IMR-90 (cell line): ENCODE data around the gene GPR39. TPM values are rescaled to one million over a fixed set of nuclear protein-coding genes. Genes with fewer than 3 reads are reported as not detected.

Experiments used
- ATAC-seq: fragments of 200-7000 bp; cut with Tn5 transposase; 2 replicates; pipeline ENCODE4 v1.9.1; 2020; ENCODE audit warnings: low read depth, mild to moderate bottlenecking, moderate library complexity
- BruUV-seq: library from RNA; stranded (reverse); fragments of 400-500 nt; replicated peaks from 2 replicates; lab custom pipeline; 2021; lab: Mats Ljungman, UMichigan
- CTCF ChIA-PET: fragments of 300-600 bp; formaldehyde crosslinking; extraction: SDS; loops from one replicate; lab custom pipeline; 2021; ENCODE audit warnings: antibody characterized with exemption; lab: Yijun Ruan, JAX
- POLR2A ChIA-PET: fragments of 300-600 bp; sonication (Branson Sonifier 250); formaldehyde crosslinking; loops from one replicate; lab custom pipeline; 2022; ENCODE audit warnings: antibody characterized with exemption; ENCODE audit not compliant: unreplicated experiment; lab: Charles Lee
- DNase-seq: peaks from one replicate; pipeline ENCODE4 v3.0.0; 2013
- H2AFZ ChIP-seq: replicated peaks from 2 replicates; pipeline ENCODE3; 2013; ENCODE audit warnings: low read length, mild to moderate bottlenecking; ENCODE audit not compliant: poor library complexity
- H2AK5ac ChIP-seq: 2 replicates; pipeline ENCODE4 v1.6.1; 2013; ENCODE audit warnings: low read depth, low read length, inconsistent platforms
- H2AK9ac ChIP-seq: replicated peaks from 2 replicates; pipeline ENCODE3; 2013; ENCODE audit warnings: mild to moderate bottlenecking, low read depth, low read length, moderate library complexity; ENCODE audit not compliant: poor library complexity
- H2BK120ac ChIP-seq: 2 replicates; pipeline ENCODE4 v1.6.1; 2013; ENCODE audit warnings: low read depth, low read length, inconsistent platforms
- H2BK15ac ChIP-seq: 3 replicates; pipeline ENCODE4 v1.6.1; 2013; ENCODE audit warnings: low read depth, low read length, inconsistent platforms
- H2BK20ac ChIP-seq: 2 replicates; pipeline ENCODE4 v1.6.1; 2013; ENCODE audit warnings: low read depth, mild to moderate bottlenecking, inconsistent platforms, low read length, moderate library complexity
- H2BK5ac ChIP-seq: 2 replicates; pipeline ENCODE4 v1.6.1; 2013; ENCODE audit warnings: mild to moderate bottlenecking, low read depth, low read length, inconsistent platforms; ENCODE audit not compliant: poor library complexity, severe bottlenecking
- H3K14ac ChIP-seq: replicated peaks from 2 replicates; pipeline ENCODE4 v1.6.1; 2013; ENCODE audit warnings: low read depth, low read length, inconsistent platforms
- H3K18ac ChIP-seq: 2 replicates; pipeline ENCODE4 v1.6.1; 2013; ENCODE audit warnings: low read depth, low read length, control low read depth
- H3K23ac ChIP-seq: 2 replicates; pipeline ENCODE4 v1.6.1; 2013; ENCODE audit warnings: low read depth, low read length, inconsistent platforms
- H3K27ac ChIP-seq: 2 replicates; pipeline ENCODE4 v1.5.1; 2013; ENCODE audit warnings: mild to moderate bottlenecking, control low read depth, low read length; ENCODE audit not compliant: insufficient read depth
- H3K27me3 ChIP-seq: 2 replicates; pipeline ENCODE4 v1.6.1; 2013; ENCODE audit warnings: low read length; ENCODE audit not compliant: control insufficient read depth, insufficient read depth
- H3K36me3 ChIP-seq: 2 replicates; pipeline ENCODE4 v1.6.1; 2013; ENCODE audit warnings: low read length, mixed read lengths; ENCODE audit not compliant: control insufficient read depth, insufficient read depth
- H3K4ac ChIP-seq: 2 replicates; pipeline ENCODE4 v1.6.1; 2013; ENCODE audit warnings: low read depth, low read length, inconsistent platforms
- H3K4me1 ChIP-seq: 2 replicates; pipeline ENCODE4 v1.6.1; 2013; ENCODE audit warnings: low read length, mixed read lengths; ENCODE audit not compliant: control insufficient read depth, insufficient read depth
- H3K4me2 ChIP-seq: 2 replicates; pipeline ENCODE4 v1.6.1; 2013; ENCODE audit warnings: low read depth, mild to moderate bottlenecking, control low read depth, low read length, moderate library complexity
- H3K4me3 ChIP-seq: 2 replicates; pipeline ENCODE4 v1.5.1; 2013; ENCODE audit warnings: low read depth, mild to moderate bottlenecking, control low read depth, low read length, moderate library complexity; ENCODE audit not compliant: insufficient read depth
- H3K56ac ChIP-seq: 2 replicates; pipeline ENCODE4 v1.6.1; 2013; ENCODE audit warnings: low read length, inconsistent platforms; ENCODE audit not compliant: insufficient read depth; ENCODE audit errors: extremely low read depth
- H3K79me1 ChIP-seq, 2 experiments: 2 replicates each; pipeline ENCODE4 v1.6.1; 2013; ENCODE audit warnings: low read length in 2 of 2, inconsistent platforms in 1 of 2, low read depth in 1 of 2
- H3K9ac ChIP-seq: 2 replicates; pipeline ENCODE4 v1.6.1; 2013; ENCODE audit warnings: low read depth, low read length, control low read depth
- H3K9me1 ChIP-seq: 2 replicates; pipeline ENCODE4 v1.6.1; 2013; ENCODE audit warnings: low read length, inconsistent platforms; ENCODE audit not compliant: insufficient read depth
- H3K9me3 ChIP-seq: 2 replicates; pipeline ENCODE4 v1.6.1; 2013; ENCODE audit warnings: low read length; ENCODE audit not compliant: control insufficient read depth, insufficient read depth
- H4K20me1 ChIP-seq: 2 replicates; pipeline ENCODE4 v1.6.1; 2013; ENCODE audit warnings: low read length, inconsistent platforms; ENCODE audit not compliant: insufficient read depth
- H4K5ac ChIP-seq: 2 replicates; pipeline ENCODE4 v1.6.1; 2013; ENCODE audit warnings: mild to moderate bottlenecking, low read depth, low read length, control low read depth
- H4K8ac ChIP-seq, 2 experiments: 2 replicates each; pipeline ENCODE4 v1.6.1; 2013; ENCODE audit warnings: low read depth in 2 of 2, low read length in 2 of 2, control low read depth in 1 of 2, inconsistent platforms in 1 of 2
- H4K91ac ChIP-seq: 2 replicates; pipeline ENCODE4 v1.6.1; 2013; ENCODE audit warnings: low read depth, low read length, inconsistent platforms; ENCODE audit not compliant: insufficient read depth
- BHLHE40 ChIP-seq: fragments of 150-350 bp; IDR thresholded peaks from 2 replicates; pipeline ENCODE4 v1.6.1; 2016; ENCODE audit warnings: mild to moderate bottlenecking, low read depth, low read length
- CHD1 ChIP-seq: IDR thresholded peaks from 2 replicates; pipeline ENCODE4 v1.6.1; 2012; ENCODE audit warnings: low read depth, low read length, improper control_type of control experiment
- ELK1 ChIP-seq: fragments of 150-350 bp; IDR thresholded peaks from 2 replicates; pipeline ENCODE4 v1.6.1; 2016; ENCODE audit warnings: low read depth, mild to moderate bottlenecking, low read length, moderate library complexity, borderline replicate concordance
- FOS ChIP-seq: fragments of 150-350 bp; IDR thresholded peaks from 2 replicates; pipeline ENCODE4 v1.6.1; 2016; ENCODE audit warnings: low read depth, low read length
- MAFK ChIP-seq: IDR thresholded peaks from 2 replicates; pipeline ENCODE4 v1.6.1; 2012; ENCODE audit warnings: low read depth, low read length, improper control_type of control experiment
- MAZ ChIP-seq: IDR thresholded peaks from 2 replicates; pipeline ENCODE4 v1.6.1; 2012; ENCODE audit warnings: low read depth, mild to moderate bottlenecking, low read length, improper control_type of control experiment, moderate library complexity, borderline replicate concordance
- NFE2L2 ChIP-seq: fragments of 150-350 bp; IDR thresholded peaks from 2 replicates; pipeline ENCODE4 v1.6.1; 2016; ENCODE audit warnings: low read depth, mild to moderate bottlenecking, low read length
- POLR2A ChIP-seq: IDR thresholded peaks from 2 replicates; pipeline ENCODE4 v1.6.1; 2012; ENCODE audit warnings: mild to moderate bottlenecking, low read depth, low read length
- RAD21 ChIP-seq: IDR thresholded peaks from 2 replicates; pipeline ENCODE4 v1.6.1; 2012; ENCODE audit warnings: low read length, improper control_type of control experiment
- RCOR1 ChIP-seq: IDR thresholded peaks from 2 replicates; pipeline ENCODE4 v1.6.1; 2012; ENCODE audit warnings: mild to moderate bottlenecking, low read length, improper control_type of control experiment; ENCODE audit not compliant: insufficient replicate concordance
- SMC3 ChIP-seq: fragments of 150-350 bp; IDR thresholded peaks from 2 replicates; pipeline ENCODE4 v1.6.1; 2016; ENCODE audit warnings: low read depth, mild to moderate bottlenecking, antibody characterized with exemption, low read length, moderate library complexity
- USF2 ChIP-seq: fragments of 150-350 bp; IDR thresholded peaks from 2 replicates; pipeline ENCODE4 v1.6.1; 2017; ENCODE audit warnings: mild to moderate bottlenecking, antibody characterized with exemption, low read length, low read depth
- WGBS, 2 experiments: methylation state at CpG; one replicate each; pipeline versions ENCODE4 v1.1.5 to v1.1.7; 2013; ENCODE audit warnings: missing lambda C conversion rate in 2 of 2; ENCODE audit not compliant: insufficient read length in 1 of 2; ENCODE audit errors: extremely low coverage in 2 of 2; 5-methylcytosine and 5-hydroxymethylcytosine counted together
- dilution Hi-C: fragments of 300-500 bp; cut with HindIII; formaldehyde crosslinking; loops from one replicate; pipeline ENCODE4 v1.14.3; 2018; ENCODE audit warnings: low sequenced_read_pairs; ENCODE audit not compliant: unreplicated experiment
- in situ Hi-C: fragments of 300-500 bp; cut with MboI; formaldehyde crosslinking; loops from 3 replicates; pipeline ENCODE4 v1.14.3; 2019; ENCODE audit warnings: low sequenced_read_pairs, inconsistent platforms, mixed read lengths
- intact Hi-C: fragments of 100-400 bp; cut with micrococcal nuclease; formaldehyde crosslinking; loops from 2 replicates; pipeline ENCODE4 v1.10.0; 2022
- polyA plus RNA-seq, 3 experiments: library from polyadenylated mRNA; depleted of rRNA; stranded (reverse); fragments of >200 nt; gene quantifications; 2 replicates each; pipeline ENCODE4 v1.2.3, GENCODE V29; 2012; ENCODE audit warnings: low replicate concordance in 1 of 3
- total RNA-seq: library from RNA; depleted of rRNA; stranded (reverse); fragments of >200 nt; gene quantifications from 2 replicates; pipeline ENCODE4 v1.2.3, GENCODE V29; 2012

Gene GPR39
- total and polyA plus RNA-seq, 2 of the 4 experiments (the other 2 are of a cell fraction): 4.4 to 9.0 TPM

GRCh38 chr2:132618734-132619133, 202.1 kb downstream of the GPR39 start:
- peaks cover 6% of the 10 kb centered on the region for H3K9me1 ChIP-seq
- DNase-seq (no peak), ATAC-seq (no peak)
- no peak overlapping the region for H2BK120ac ChIP-seq
- no peak overlapping the region for H3K27ac ChIP-seq
- BruUV-seq: no TSS peak
- no peak overlapping the region for H2BK15ac ChIP-seq
- H3K14ac ChIP-seq: no peak overlapping the region
- no peak overlapping the region for H4K8ac ChIP-seq
- 0 out of 4 replicates have a peak, but pooled peaks cover 0 to under 1% of the 10 kb centered on the region in 2 experiments for H3K79me1 ChIP-seq
- H3K9me3 ChIP-seq: no peaks in the 10 kb centered on the region
- no peaks in the 10 kb centered on the region for H3K36me3 ChIP-seq
- H3K56ac ChIP-seq: no peak overlapping the region
- H3K4me1 ChIP-seq: peaks cover 7% of the 10 kb centered on the region; the same call in 1 of the 2 replicates
- H3K4me3 ChIP-seq: no peak overlapping the region
- no peak overlapping the region for H3K4ac ChIP-seq
- no peak overlapping the region for H4K5ac ChIP-seq
- no peak overlapping the region for H2AFZ ChIP-seq
- TF ChIP-seq CHD1 (no peak), MAFK (no peak), POLR2A (no peak), MAZ (no peak), ELK1 (no peak), RAD21 (no peak), NFE2L2 (no peak), SMC3 (no peak), USF2 (no peak), FOS (no peak), RCOR1 (no peak), BHLHE40 (no peak)
- no peak overlapping the region for H3K9ac ChIP-seq
- H2BK5ac ChIP-seq: no peak overlapping the region
- no peak overlapping the region for H3K4me2 ChIP-seq
- H3K18ac ChIP-seq: no peak overlapping the region
- H2AK5ac ChIP-seq: no peak overlapping the region
- ChIA-PET POLR2A (no interaction called here), CTCF (no interaction called here)
- in situ Hi-C loops: no loop called here
- dilution Hi-C loops: no loop called here
- H2AK9ac ChIP-seq: no peak overlapping the region
- intact Hi-C loops: no loop called here
- H3K27me3 ChIP-seq: no peaks in the 10 kb centered on the region; the same call in 1 of the 2 replicates
- no peak overlapping the region for H3K23ac ChIP-seq
- WGBS, 2 experiments: no CpG with 5 or more reads among the region's 7 CpGs
- no peak overlapping the region for H4K91ac ChIP-seq
- H4K20me1 ChIP-seq: no peaks in the 10 kb centered on the region
- no peak overlapping the region for H2BK20ac ChIP-seq
